ENCODE results near the gene PARVA. TPM values are rescaled to one million over a fixed set of nuclear protein-coding genes. Genes with fewer than 3 reads are reported as not detected.

The PARVA gene
- total and polyA plus RNA-seq, 2 of the 8 experiments (the other 6 are each of a cell fraction or from before 2014, with no cell fraction given): 3.1 to 13.5 TPM

- Histone ChIP-seq H4K20me1 (replicated peaks in 1 of 2; ENCODE audit: control insufficient read depth in 1 of 2, insufficient read depth in 2 of 2, low read length in 2 of 2) (no peaks in the 10 kb centered on the region), H3K27ac (ENCODE audit: low read depth, low read length) (no peak overlapping the region), H4K5ac (ENCODE audit: insufficient read length, low read depth, low read length) (no peak overlapping the region), H2AK5ac (ENCODE audit: low read depth, low read length) (no peak overlapping the region), H3K79me1 (ENCODE audit: low read depth, low read length) (no peaks in the 10 kb centered on the region), H3K23me2 (ENCODE audit: low read depth, low read length) (no peaks in the 10 kb centered on the region), H3K18ac (ENCODE audit: extremely low read depth, low read length) (no peak overlapping the region), H3K79me2 (ENCODE audit: control insufficient read depth in 1 of 2, insufficient read depth in 2 of 2, low read length in 2 of 2) (no peaks in the 10 kb centered on the region), H2BK12ac (ENCODE audit: low read depth, low read length) (no peak overlapping the region), H3K14ac (ENCODE audit: insufficient read length) (no peak overlapping the region), H2BK120ac (replicated peaks; ENCODE audit: low read depth, low read length) (no peak overlapping the region), H3K4ac (replicated peaks; ENCODE audit: insufficient read length, low read depth, low read length) (no peak overlapping the region), H3K4me3 (ENCODE audit: extremely low read depth in 1 of 4, insufficient read depth in 2 of 4, low read depth in 3 of 4, low read length in 4 of 4) (no peak overlapping the region), H2BK20ac (ENCODE audit: low read length) (no peak overlapping the region), H3K9me3 (ENCODE audit: insufficient read depth in 2 of 2, low read depth in 1 of 2, low read length in 1 of 2) (0 out of 4 replicates have a peak, but pooled peaks cover 0 to 8% of the 10 kb centered on the region in 2 experiments), H2BK5ac (ENCODE audit: low read depth, low read length) (no peak overlapping the region), H3K4me2 (ENCODE audit: insufficient read depth in 1 of 2, low read depth in 2 of 2, low read length in 2 of 2) (no peak overlapping the region), H3K56ac (replicated peaks; ENCODE audit: insufficient read length, low read depth, low read length) (no peak overlapping the region), H2BK15ac (ENCODE audit: low read length) (no peak overlapping the region), H3K4me1 (replicated peaks in 1 of 4; ENCODE audit: control insufficient read depth in 3 of 4, insufficient read depth in 4 of 4, low read length in 3 of 4) (no peaks in the 10 kb centered on the region), H4K8ac (ENCODE audit: extremely low read depth, insufficient read depth, low read length) (no peak overlapping the region), H3K23ac (ENCODE audit: insufficient read length) (no peak overlapping the region), H3K36me3 (ENCODE audit: control insufficient read depth in 2 of 4, insufficient read depth in 4 of 4, low read length in 3 of 4) (no peaks in the 10 kb centered on the region), H4K91ac (replicated peaks; ENCODE audit: insufficient read length, low read length) (no peak overlapping the region), H2AFZ (ENCODE audit: low read length) (no peak overlapping the region), H3K27me3 (replicated peaks in 1 of 4; ENCODE audit: control insufficient read depth in 3 of 4, extremely low read depth in 1 of 4, insufficient read depth in 3 of 4, low read length in 3 of 4) (peaks cover 0 to 1% (median 0%) of the 10 kb centered on the region in 4 experiments; a peak in 1 of 7 replicates), H3K9ac (replicated peaks in 1 of 4; ENCODE audit: extremely low read depth in 1 of 4, low read depth in 3 of 4, low read length in 3 of 4) (no peak overlapping the region)
- FAIRE-seq: no peak
- TF ChIP-seq SP1 (IDR thresholded peaks at IDR 0.05; ENCODE audit: low read depth, low read length) (no peak), GABPA (IDR thresholded peaks at IDR 0.05; ENCODE audit: borderline replicate concordance, insufficient read depth, low read length) (no peak), HDAC6 (IDR thresholded peaks at IDR 0.05; ENCODE audit: low read depth, low read length) (no peak), TAF7 (optimal IDR thresholded peaks at IDR 0.05; ENCODE audit: borderline replicate concordance, low read depth, low read length) (no peak), POLR2AphosphoS5 (IDR thresholded peaks at IDR 0.05; ENCODE audit: low read depth, low read length) (no peak), BRCA1 (IDR thresholded peaks at IDR 0.05; ENCODE audit: low read depth, low read length) (no peak), SIX5 (IDR thresholded peaks at IDR 0.05; ENCODE audit: low read depth, low read length) (no peak)
- DNase-seq (ENCODE audit: low read depth in 1 of 2, low spot score in 2 of 2): no peak
- CTCF ChIA-PET (ENCODE audit: partially characterized antibody): no interaction called here
- POLR2A ChIA-PET (ENCODE audit: partially characterized antibody): no interaction called here
These were observed 186.6 kb downstream of the PARVA start for GRCh38 chr11:12564012-12564411.

Data from H1 (cell line).